ENCODE measurements around the gene CBY2.

DNA sequence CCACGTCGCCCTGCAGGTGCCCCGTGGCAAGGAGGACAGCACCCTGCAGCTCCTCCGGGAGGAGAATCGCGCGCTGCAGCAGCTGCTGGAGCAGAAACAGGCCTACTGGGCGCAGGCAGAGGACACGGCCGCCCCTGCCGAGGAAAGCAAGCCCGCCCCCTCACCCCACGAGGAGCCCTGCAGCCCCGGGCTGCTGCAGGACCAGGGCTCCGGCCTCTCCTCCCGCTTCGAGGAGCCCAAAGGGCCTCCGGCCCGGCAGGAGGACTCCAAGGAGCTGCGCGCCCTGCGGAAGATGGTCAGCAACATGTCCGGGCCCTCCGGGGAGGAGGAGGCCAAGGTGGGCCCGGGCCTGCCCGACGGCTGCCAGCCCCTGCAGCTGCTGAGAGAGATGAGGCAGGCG lies 11.6 kb downstream of the CBY2 start:
- TF ChIP-seq, protein P1, sequence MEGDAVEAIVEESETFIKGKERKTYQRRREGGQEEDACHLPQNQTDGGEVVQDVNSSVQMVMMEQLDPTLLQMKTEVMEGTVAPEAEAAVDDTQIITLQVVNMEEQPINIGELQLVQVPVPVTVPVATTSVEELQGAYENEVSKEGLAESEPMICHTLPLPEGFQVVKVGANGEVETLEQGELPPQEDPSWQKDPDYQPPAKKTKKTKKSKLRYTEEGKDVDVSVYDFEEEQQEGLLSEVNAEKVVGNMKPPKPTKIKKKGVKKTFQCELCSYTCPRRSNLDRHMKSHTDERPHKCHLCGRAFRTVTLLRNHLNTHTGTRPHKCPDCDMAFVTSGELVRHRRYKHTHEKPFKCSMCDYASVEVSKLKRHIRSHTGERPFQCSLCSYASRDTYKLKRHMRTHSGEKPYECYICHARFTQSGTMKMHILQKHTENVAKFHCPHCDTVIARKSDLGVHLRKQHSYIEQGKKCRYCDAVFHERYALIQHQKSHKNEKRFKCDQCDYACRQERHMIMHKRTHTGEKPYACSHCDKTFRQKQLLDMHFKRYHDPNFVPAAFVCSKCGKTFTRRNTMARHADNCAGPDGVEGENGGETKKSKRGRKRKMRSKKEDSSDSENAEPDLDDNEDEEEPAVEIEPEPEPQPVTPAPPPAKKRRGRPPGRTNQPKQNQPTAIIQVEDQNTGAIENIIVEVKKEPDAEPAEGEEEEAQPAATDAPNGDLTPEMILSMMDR (IDR thresholded peaks at IDR 0.05) = no peak
- no peak for TF ChIP-seq POLR2A (IDR thresholded peaks at IDR 0.05)
